ENCODE results near the gene SSTR4.

SSTR4 gene

GRCh38 chr20:23033918-23034317 lies 1.2 kb upstream of the SSTR4 start:
- peak overlapping the region in 1 of 3 experiments; percentile 19 for H3K4me3 Mint-ChIP-seq

GRCh38 chr20:23035731-23036130 lies 619 bp downstream of the SSTR4 start:
- Mint-ChIP-seq H3K36me3 (ENCODE audit: low read depth) (no peaks in the 10 kb centered on the region), H3K4me1 (peaks cover 26% of the 10 kb centered on the region), H3K27ac (no peak overlapping the region), H3K4me3 (peak overlapping the region in 1 of 3 experiments; percentile 29), H3K27me3 (ENCODE audit: low read depth) (peaks cover 88% of the 10 kb centered on the region), H3K9me3 (no peaks in the 10 kb centered on the region)
- TF ChIP-seq CTCF (IDR thresholded peaks at IDR 0.05; ENCODE audit: unreplicated experiment in 3 of 3) = no peak

More at GRCh38 chr20:23033918-23034317, 1.2 kb upstream of the SSTR4 start:
- Mint-ChIP-seq H3K36me3 (ENCODE audit: low read depth) (no peaks in the 10 kb centered on the region), H3K27ac (no peak overlapping the region), H3K27me3 (ENCODE audit: low read depth) (peaks cover 70% of the 10 kb centered on the region), H3K9me3 (no peaks in the 10 kb centered on the region), H3K4me1 (peaks cover 14% of the 10 kb centered on the region)
- no peak for TF ChIP-seq CTCF (IDR thresholded peaks at IDR 0.05; ENCODE audit: unreplicated experiment in 3 of 3)

- TF ChIP-seq CTCF (IDR thresholded peaks at IDR 0.05; ENCODE audit: unreplicated experiment in 3 of 3) = no peak
- H3K4me1 Mint-ChIP-seq = peaks cover 26% of the 10 kb centered on the region
- peaks cover 93% of the 10 kb centered on the region for H3K27me3 Mint-ChIP-seq (ENCODE audit: low read depth)
- no peaks in the 10 kb centered on the region for H3K36me3 Mint-ChIP-seq (ENCODE audit: low read depth)
- H3K9me3 Mint-ChIP-seq = no peaks in the 10 kb centered on the region
- peak overlapping the region in 2 of 3 experiments; percentile 21 to 47 for H3K4me3 Mint-ChIP-seq
- no peak overlapping the region for H3K27ac Mint-ChIP-seq
These were observed 1.3 kb downstream of the SSTR4 start for GRCh38 chr20:23036371-23036770.

- no peaks in the 10 kb centered on the region for H3K9me3 Mint-ChIP-seq
- peaks cover 94% of the 10 kb centered on the region for H3K27me3 Mint-ChIP-seq (ENCODE audit: low read depth)
- H3K27ac Mint-ChIP-seq = peak overlapping the region in 1 of 3 experiments; percentile 3
- H3K4me1 Mint-ChIP-seq = peaks cover 26% of the 10 kb centered on the region
- no peaks in the 10 kb centered on the region for H3K36me3 Mint-ChIP-seq (ENCODE audit: low read depth)
- peak overlapping the region in 1 of 3 experiments; percentile 23 for H3K4me3 Mint-ChIP-seq
- TF ChIP-seq CTCF (IDR thresholded peaks at IDR 0.05; ENCODE audit: unreplicated experiment in 3 of 3) = no peak
These were observed 1.9 kb downstream of the SSTR4 start for GRCh38 chr20:23037017-23037481.

- TF ChIP-seq CTCF (IDR thresholded peaks at IDR 0.05; ENCODE audit: unreplicated experiment in 3 of 3) = no peak
- Mint-ChIP-seq H3K36me3 (ENCODE audit: low read depth) (no peaks in the 10 kb centered on the region), H3K4me1 (peaks cover 13% of the 10 kb centered on the region), H3K9me3 (no peaks in the 10 kb centered on the region), H3K27ac (no peak overlapping the region), H3K4me3 (no peak overlapping the region), H3K27me3 (ENCODE audit: low read depth) (peaks cover 94% of the 10 kb centered on the region)
These were observed 4.2 kb downstream of the SSTR4 start for GRCh38 chr20:23039136-23039875.

Data from nephron (organoid).